Astrocyte of the spinal cord (primary cell): ENCODE data around the gene RIMS4.

Experiments
- DNase-seq: peaks from one replicate; pipeline ENCODE4 v3.0.0; 2011; ENCODE audit warnings: low read depth, low spot score
- H3K4me3 ChIP-seq: 2 replicates; pipeline ENCODE4 v1.5.1; 2011; ENCODE audit warnings: low read depth, mild to moderate bottlenecking, low read length, moderate library complexity
- CTCF ChIP-seq: IDR thresholded peaks from 2 replicates; pipeline ENCODE4 v1.5.1; 2012; ENCODE audit warnings: low read depth, mild to moderate bottlenecking, low read length, inconsistent platforms
- in situ Hi-C: cut with HindIII; loops from 2 replicates; pipeline ENCODE4 v1.10.0; 2017; ENCODE audit warnings: low sequenced_read_pairs

RIMS4 gene

GRCh38 chr20:44746367-44747165, 63.8 kb downstream of the RIMS4 start:
- no peak for TF ChIP-seq CTCF
- in situ Hi-C loops, result no loop called here
- peak overlapping the region; percentile 26 for H3K4me3 ChIP-seq
- no peak for DNase-seq

- peak within 1 kb of the TSS; percentile 26 for H3K4me3 ChIP-seq
- DNase-seq, result no peak
- in situ Hi-C loops, result no loop called here
- no peak for TF ChIP-seq CTCF
Observed at GRCh38 chr20:44745598-44746366, 64.6 kb downstream of the RIMS4 start, which contains the start of gene KCNK15. Gene KCNK15, plus strand, starts transcription at chr20:44745865. Its CDS starts 46 bp downstream, at chr20:44745911.

- in situ Hi-C loops, result no loop called here
- no peak overlapping the region for H3K4me3 ChIP-seq
- DNase-seq, result no peak
- TF ChIP-seq CTCF, result no peak
Observed at GRCh38 chr20:44745122-44745597, 65.2 kb downstream of the RIMS4 start.

- no peak for TF ChIP-seq CTCF
- in situ Hi-C loops, result no loop called here
- no peak overlapping the region for H3K4me3 ChIP-seq
- no peak for DNase-seq
Observed at GRCh38 chr20:44743916-44744655, 66.3 kb downstream of the RIMS4 start.

- TF ChIP-seq CTCF, result no peak
- in situ Hi-C loops, result no loop called here
- no peak for DNase-seq
- no peak overlapping the region for H3K4me3 ChIP-seq
Observed at GRCh38 chr20:44743080-44743701, 67.2 kb downstream of the RIMS4 start.
